GM23248 (cell line): ENCODE measurements around the gene CGA. TPM values are rescaled to one million over a fixed set of nuclear protein-coding genes. Genes with fewer than 3 reads are reported as not detected.

Experiments used
- DNase-seq: peaks from one replicate; pipeline ENCODE4 v3.0.0-alpha.2; 2015
- H2AFZ ChIP-seq: fragments of 200-600 bp; sonication (generic); 2 replicates; pipeline ENCODE4 v1.6.1; 2016; ENCODE audit warnings: antibody characterized with exemption
- H3F3A ChIP-seq: fragments of 200-600 bp; sonication (generic); 2 replicates; pipeline ENCODE4 v1.6.1; 2016; ENCODE audit warnings: mild to moderate bottlenecking, antibody characterized with exemption, mixed run types; ENCODE audit not compliant: insufficient read depth
- H3K27ac ChIP-seq: fragments of 200-600 bp; sonication (generic); 2 replicates; pipeline ENCODE4 v1.5.1; 2016; ENCODE audit warnings: mild to moderate bottlenecking
- H3K27me3 ChIP-seq: fragments of 200-600 bp; sonication (generic); replicated peaks from 2 replicates; pipeline ENCODE4 v1.6.1; 2016; ENCODE audit warnings: mild to moderate bottlenecking; ENCODE audit not compliant: insufficient read depth
- H3K36me3 ChIP-seq: fragments of 200-600 bp; sonication (generic); 2 replicates; pipeline ENCODE4 v1.6.1; 2016; ENCODE audit warnings: low read depth, mild to moderate bottlenecking
- H3K4me1 ChIP-seq: fragments of 200-600 bp; sonication (generic); 2 replicates; pipeline ENCODE4 v1.6.1; 2016; ENCODE audit warnings: mild to moderate bottlenecking; ENCODE audit not compliant: insufficient read depth
- H3K4me2 ChIP-seq: fragments of 200-600 bp; sonication (generic); one replicate; pipeline ENCODE4 v1.6.1; 2016; ENCODE audit warnings: mild to moderate bottlenecking; ENCODE audit not compliant: unreplicated experiment
- H3K4me3 ChIP-seq: fragments of 200-600 bp; sonication (generic); 2 replicates; pipeline ENCODE4 v1.5.1; 2016; ENCODE audit warnings: mild to moderate bottlenecking
- H3K79me2 ChIP-seq: fragments of 200-600 bp; sonication (generic); 2 replicates; pipeline ENCODE4 v1.6.1; 2016; ENCODE audit warnings: mild to moderate bottlenecking; ENCODE audit not compliant: insufficient read depth
- H3K9ac ChIP-seq: fragments of 200-600 bp; sonication (generic); 2 replicates; pipeline ENCODE4 v1.6.1; 2016; ENCODE audit warnings: mild to moderate bottlenecking
- H3K9me2 ChIP-seq: fragments of 200-600 bp; sonication (generic); 2 replicates; pipeline ENCODE4 v1.6.1; 2016; ENCODE audit warnings: mixed run types, mild to moderate bottlenecking, moderate library complexity; ENCODE audit not compliant: insufficient read depth
- H3K9me3 ChIP-seq: fragments of 200-600 bp; sonication (generic); one replicate; pipeline ENCODE4 v1.6.1; 2017; ENCODE audit warnings: low read depth
- H4K20me1 ChIP-seq: fragments of 200-600 bp; sonication (generic); 2 replicates; pipeline ENCODE4 v1.6.0; 2016; ENCODE audit not compliant: insufficient read depth
- EZH2 ChIP-seq: fragments of 200-600 bp; sonication (generic); IDR thresholded peaks from 2 replicates; pipeline ENCODE4 v1.6.1; 2018; ENCODE audit warnings: antibody characterized with exemption, mild to moderate bottlenecking; ENCODE audit not compliant: insufficient read depth, poor library complexity, severe bottlenecking
- EZH2phosphoT487 ChIP-seq: fragments of 200-600 bp; sonication (generic); IDR thresholded peaks from 2 replicates; pipeline ENCODE4 v1.6.1; 2018; ENCODE audit warnings: antibody characterized with exemption, moderate library complexity, mild to moderate bottlenecking, low read depth; ENCODE audit not compliant: insufficient read depth
- WGBS, 2 experiments: methylation state at CpG; one replicate each; pipeline ENCODE4 v1.1.6; 2015 to 2017; ENCODE audit warnings: low lambda C conversion rate in 2 of 2, low coverage in 1 of 2; ENCODE audit errors: missing lambda C conversion rate in 2 of 2; 5-methylcytosine and 5-hydroxymethylcytosine counted together
- in situ Hi-C: fragments of 300-500 bp; cut with MboI; formaldehyde crosslinking; loops from 2 replicates; pipeline ENCODE4 v1.15.0; 2020
- polyA plus RNA-seq: library from polyadenylated mRNA; unstranded; fragments of >200 nt; fragmentation: Nextera tagmentation; extraction: Ambion mirVana; gene quantifications from 2 replicates; pipeline ENCODE4 v1.2.1, GENCODE V29; 2016
- total RNA-seq: library from RNA; depleted of rRNA; stranded (reverse); fragments of >200 nt; shearing (Covaris generic); gene quantifications from 2 replicates; pipeline ENCODE4 v1.2.3, GENCODE V29; 2014

CGA gene
- total and polyA plus RNA-seq, 2 experiments from 2014 or later, result 6.3 to 8.9 TPM

DNA sequence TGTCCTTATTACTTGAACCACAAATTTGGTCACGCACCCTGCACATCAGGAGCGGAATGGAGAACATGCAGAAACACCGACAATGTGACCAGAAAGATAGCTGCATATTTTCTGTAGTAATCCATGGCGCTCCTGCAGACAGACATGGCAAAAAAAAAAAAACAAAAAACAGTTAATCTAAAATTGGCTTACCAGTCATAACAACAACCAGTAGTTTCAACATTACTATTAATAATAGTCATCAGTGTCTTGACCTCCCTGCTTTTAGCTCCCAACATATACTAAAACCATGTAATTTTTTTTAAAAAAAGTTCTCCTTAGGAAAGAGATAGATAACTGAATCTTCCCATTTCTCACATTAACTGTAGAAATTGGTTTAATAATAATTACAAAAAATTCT, 6.8 kb downstream of the CGA start:
- peaks cover under 1% of the 10 kb centered on the region; the same call in 1 of the 2 replicates for H3F3A ChIP-seq
- peaks cover 7% of the 10 kb centered on the region; the same call in 1 of the 2 replicates for H3K27me3 ChIP-seq
- H3K27ac ChIP-seq, result no peak overlapping the region
- no peak for DNase-seq
- no peak overlapping the region for H2AFZ ChIP-seq
- no peak overlapping the region for H3K9ac ChIP-seq
- in situ Hi-C loops, result no loop called here
- no peak overlapping the region for H3K4me3 ChIP-seq
- no peaks in the 10 kb centered on the region for H3K9me2 ChIP-seq
- H3K4me1 ChIP-seq, result peaks cover 1% of the 10 kb centered on the region
- TF ChIP-seq EZH2, result no peak
- TF ChIP-seq EZH2phosphoT487, result no peak
- 90 to 93% methylated on average over 4 of the region's 4 CpGs for WGBS, 2 experiments
- no peaks in the 10 kb centered on the region for H3K36me3 ChIP-seq
- H3K79me2 ChIP-seq, result no peaks in the 10 kb centered on the region
- no peak overlapping the region for H3K4me2 ChIP-seq
- no peaks in the 10 kb centered on the region for H3K9me3 ChIP-seq
- no peaks in the 10 kb centered on the region for H4K20me1 ChIP-seq

DNA sequence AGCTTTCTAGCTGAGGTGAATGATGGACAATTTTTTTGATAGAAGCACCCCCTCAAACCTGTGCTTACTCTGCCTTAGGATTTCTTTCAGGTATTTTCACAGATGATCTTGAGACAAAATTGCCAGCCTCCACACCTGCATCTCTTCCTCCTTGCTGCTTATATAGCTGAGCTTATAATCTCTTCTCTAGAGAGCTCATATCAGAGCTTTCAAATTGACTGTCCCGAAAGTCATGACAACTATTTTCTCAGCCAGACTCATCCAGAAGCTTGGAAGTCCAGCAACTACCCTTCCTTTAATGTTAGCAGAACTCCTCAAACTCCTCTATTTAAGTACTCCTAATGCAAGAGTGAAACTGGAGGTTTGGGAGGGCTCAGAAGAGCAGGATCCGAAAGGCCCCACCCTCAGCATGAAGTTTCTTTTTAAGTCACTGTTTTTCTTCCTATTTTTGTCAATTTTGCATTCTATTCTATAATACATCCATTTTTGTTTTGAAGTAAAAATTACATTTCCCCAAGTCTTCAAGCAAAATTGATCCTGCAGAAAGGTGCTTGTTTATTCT, 12.7 kb downstream of the CGA start:
- Histone ChIP-seq H3K9me2 (no peaks in the 10 kb centered on the region), H3F3A (no peaks in the 10 kb centered on the region), H3K9me3 (no peaks in the 10 kb centered on the region), H3K4me3 (no peak overlapping the region), H3K4me1 (no peaks in the 10 kb centered on the region), H2AFZ (no peak overlapping the region), H4K20me1 (no peaks in the 10 kb centered on the region), H3K9ac (no peak overlapping the region), H3K27me3 (peaks cover 19% of the 10 kb centered on the region), H3K4me2 (no peak overlapping the region), H3K79me2 (no peaks in the 10 kb centered on the region), H3K27ac (no peak overlapping the region), H3K36me3 (no peaks in the 10 kb centered on the region)
- in situ Hi-C loops, result no loop called here
- no peak for DNase-seq
- 33% methylated on average over 2 of the region's 2 CpGs for WGBS, 2 experiments
- TF ChIP-seq EZH2, result no peak
- no peak for TF ChIP-seq EZH2phosphoT487

DNA sequence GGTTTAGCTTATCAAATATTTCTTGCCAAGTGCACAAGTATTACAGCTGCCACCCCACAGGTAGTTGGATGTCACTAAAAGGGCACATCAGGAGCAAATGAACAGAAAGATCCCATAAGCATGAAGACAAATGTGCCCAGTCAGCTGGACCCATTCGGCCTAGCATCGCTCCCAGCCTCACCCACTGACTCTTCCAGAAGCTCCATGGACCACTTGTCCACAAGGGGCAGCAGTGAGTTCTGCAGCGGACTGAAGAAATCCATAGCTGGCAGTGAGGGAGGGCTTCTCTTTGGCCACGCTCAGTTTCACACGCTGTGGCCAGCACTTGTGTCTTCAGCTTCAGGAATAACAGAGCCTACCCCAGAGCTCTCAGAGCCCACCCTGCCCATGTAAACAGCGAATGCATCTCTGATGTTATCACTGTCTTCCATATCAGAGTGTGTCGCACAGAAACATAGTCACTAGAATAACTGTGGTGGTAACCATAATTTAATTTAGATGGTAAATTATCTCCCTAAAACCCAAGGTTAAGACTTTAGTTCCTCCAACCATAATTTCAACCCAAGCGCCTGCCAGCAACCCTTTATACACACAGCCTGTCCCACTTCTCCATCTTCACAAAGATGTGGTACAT, 15.8 kb downstream of the CGA start:
- peaks cover 15% of the 10 kb centered on the region for H3K27me3 ChIP-seq
- 54 to 55% methylated on average over 8 of the region's 8 CpGs for WGBS, 2 experiments
- no peaks in the 10 kb centered on the region for H3K9me3 ChIP-seq
- H2AFZ ChIP-seq, result 0 out of 2 replicates have a peak overlapping the region, but pooled peaks have one; percentile 1
- no peak overlapping the region for H3K27ac ChIP-seq
- no peak overlapping the region for H3K9ac ChIP-seq
- no peak for TF ChIP-seq EZH2phosphoT487
- H4K20me1 ChIP-seq, result no peaks in the 10 kb centered on the region
- H3K36me3 ChIP-seq, result no peaks in the 10 kb centered on the region
- no peaks in the 10 kb centered on the region for H3F3A ChIP-seq
- no peak overlapping the region for H3K4me2 ChIP-seq
- in situ Hi-C loops, result no loop called here
- no peaks in the 10 kb centered on the region for H3K79me2 ChIP-seq
- no peaks in the 10 kb centered on the region for H3K9me2 ChIP-seq
- peak; percentile 65 for DNase-seq
- H3K4me1 ChIP-seq, result no peaks in the 10 kb centered on the region
- H3K4me3 ChIP-seq, result no peak overlapping the region

DNA sequence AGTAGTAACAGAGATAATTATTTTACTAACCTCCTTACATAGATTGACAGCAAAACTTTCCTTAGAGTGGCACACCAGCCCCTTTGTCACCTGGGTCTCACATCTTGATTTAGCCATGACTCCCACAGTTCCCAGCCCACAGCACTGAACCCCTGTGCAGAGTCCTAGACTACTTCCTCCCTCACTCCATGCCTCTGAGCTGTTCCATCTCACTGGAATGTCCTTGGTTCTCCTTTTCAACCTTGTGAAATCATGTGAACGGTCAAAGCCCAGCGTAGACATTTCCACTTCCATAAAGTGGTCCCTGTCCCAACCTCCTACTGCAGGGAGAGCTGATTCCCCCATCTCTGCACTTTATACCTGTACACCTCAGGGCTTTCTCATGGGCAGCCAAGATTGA, 19.7 kb downstream of the CGA start:
- H2AFZ ChIP-seq, result no peak overlapping the region
- no peaks in the 10 kb centered on the region for H3K9me2 ChIP-seq
- H3K4me3 ChIP-seq, result no peak overlapping the region
- no peaks in the 10 kb centered on the region for H3K36me3 ChIP-seq
- H4K20me1 ChIP-seq, result no peaks in the 10 kb centered on the region
- no peaks in the 10 kb centered on the region for H3K4me1 ChIP-seq
- H3K79me2 ChIP-seq, result no peaks in the 10 kb centered on the region
- in situ Hi-C loops, result no loop called here
- no peak for TF ChIP-seq EZH2phosphoT487
- TF ChIP-seq EZH2, result no peak
- no peaks in the 10 kb centered on the region for H3K9me3 ChIP-seq
- no peak for DNase-seq
- 68 to 77% methylated on average over 2 of the region's 2 CpGs for WGBS, 2 experiments
- H3K4me2 ChIP-seq, result no peak overlapping the region
- peaks cover 10% of the 10 kb centered on the region for H3K27me3 ChIP-seq
- H3K9ac ChIP-seq, result no peak overlapping the region
- no peak overlapping the region for H3K27ac ChIP-seq
- no peaks in the 10 kb centered on the region for H3F3A ChIP-seq
